Measurements from ENCODE around the gene SCAMP1. TPM values are rescaled to one million over a fixed set of nuclear protein-coding genes. Genes with fewer than 3 reads are reported as not detected.

Gene SCAMP1
- total and polyA plus RNA-seq, 2 of the 13 experiments (the other 11 are each of a cell fraction or from before 2014, with no cell fraction given), result 18.2 to 33.7 TPM

DNA sequence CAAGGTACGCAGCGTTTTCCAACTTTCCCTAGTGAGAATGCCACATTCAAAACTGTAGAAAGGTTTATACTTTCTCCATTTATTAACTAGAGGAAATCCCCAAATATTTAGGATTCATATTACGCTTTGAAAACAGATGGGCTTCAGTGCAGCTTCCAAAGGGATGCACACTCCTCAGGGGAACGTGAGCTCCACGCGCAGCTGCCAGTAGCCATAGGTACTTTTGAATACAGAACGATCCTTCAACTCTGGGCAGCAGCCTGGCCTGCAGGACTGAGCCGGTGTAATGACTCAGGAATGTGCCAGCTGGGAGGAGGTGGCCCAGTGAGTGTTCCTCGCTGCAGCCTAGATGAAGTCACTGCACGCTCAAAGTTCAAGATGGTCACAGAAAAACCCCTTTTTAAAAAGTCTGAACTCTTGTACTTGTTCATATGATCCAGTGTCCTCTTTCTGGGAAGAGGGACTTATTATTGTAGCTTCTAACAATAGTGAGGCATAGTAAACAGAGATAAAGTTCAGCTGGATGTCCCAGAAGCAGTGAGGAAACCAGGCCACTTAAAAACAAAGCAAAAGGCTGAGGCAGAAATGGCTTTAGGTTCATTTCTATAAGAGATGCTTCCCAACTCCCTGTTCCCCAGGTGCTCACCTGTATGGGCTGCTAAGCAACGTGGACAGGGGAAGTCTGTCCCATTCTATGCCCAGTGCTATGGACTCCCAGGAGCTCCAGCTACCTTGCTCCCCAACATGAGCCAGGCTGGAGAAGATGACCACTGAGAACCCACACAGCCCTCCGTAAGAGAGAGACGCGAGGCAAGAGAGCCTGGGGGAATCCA lies 158.2 kb downstream of the SCAMP1 start (continued):
- TF ChIP-seq ZBTB40 (IDR thresholded peaks at IDR 0.05), result no peak
- TF ChIP-seq ZBTB40 (CRISPR knock-in tag; IDR thresholded peaks at IDR 0.05), result no peak
- TF ChIP-seq, protein P1, sequence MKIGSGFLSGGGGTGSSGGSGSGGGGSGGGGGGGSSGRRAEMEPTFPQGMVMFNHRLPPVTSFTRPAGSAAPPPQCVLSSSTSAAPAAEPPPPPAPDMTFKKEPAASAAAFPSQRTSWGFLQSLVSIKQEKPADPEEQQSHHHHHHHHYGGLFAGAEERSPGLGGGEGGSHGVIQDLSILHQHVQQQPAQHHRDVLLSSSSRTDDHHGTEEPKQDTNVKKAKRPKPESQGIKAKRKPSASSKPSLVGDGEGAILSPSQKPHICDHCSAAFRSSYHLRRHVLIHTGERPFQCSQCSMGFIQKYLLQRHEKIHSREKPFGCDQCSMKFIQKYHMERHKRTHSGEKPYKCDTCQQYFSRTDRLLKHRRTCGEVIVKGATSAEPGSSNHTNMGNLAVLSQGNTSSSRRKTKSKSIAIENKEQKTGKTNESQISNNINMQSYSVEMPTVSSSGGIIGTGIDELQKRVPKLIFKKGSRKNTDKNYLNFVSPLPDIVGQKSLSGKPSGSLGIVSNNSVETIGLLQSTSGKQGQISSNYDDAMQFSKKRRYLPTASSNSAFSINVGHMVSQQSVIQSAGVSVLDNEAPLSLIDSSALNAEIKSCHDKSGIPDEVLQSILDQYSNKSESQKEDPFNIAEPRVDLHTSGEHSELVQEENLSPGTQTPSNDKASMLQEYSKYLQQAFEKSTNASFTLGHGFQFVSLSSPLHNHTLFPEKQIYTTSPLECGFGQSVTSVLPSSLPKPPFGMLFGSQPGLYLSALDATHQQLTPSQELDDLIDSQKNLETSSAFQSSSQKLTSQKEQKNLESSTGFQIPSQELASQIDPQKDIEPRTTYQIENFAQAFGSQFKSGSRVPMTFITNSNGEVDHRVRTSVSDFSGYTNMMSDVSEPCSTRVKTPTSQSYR (CRISPR knock-in tag; IDR thresholded peaks at IDR 0.05; ENCODE audit: borderline replicate concordance), result peak; percentile 28; the same call in 1 of the 2 replicates
- no peak for TF ChIP-seq ZNF275 (CRISPR knock-in tag; IDR thresholded peaks at IDR 0.05; ENCODE audit: borderline replicate concordance)
- TF ChIP-seq RARA (CRISPR knock-in tag; IDR thresholded peaks at IDR 0.05), result peak; percentile 87
- TF ChIP-seq HMGA1 (CRISPR knock-in tag; conservative IDR thresholded peaks at IDR 0.05), result no peak
- no peak for TF ChIP-seq HNRNPUL1 (IDR thresholded peaks at IDR 0.05; ENCODE audit: low read depth, low read length)
- TF ChIP-seq MBD4 (IDR thresholded peaks at IDR 0.05; ENCODE audit: borderline replicate concordance, low read length), result no peak
- TF ChIP-seq YY1 (IDR thresholded peaks at IDR 0.05; ENCODE audit: insufficient read depth, insufficient replicate concordance, low read depth, low read length), result no peak
- TF ChIP-seq ZNF562 (CRISPR knock-in tag; IDR thresholded peaks at IDR 0.05; ENCODE audit: borderline replicate concordance), result no peak
- peak; percentile 52; the same call in 1 of the 2 replicates for TF ChIP-seq ATF7-NPFF (CRISPR knock-in tag; IDR thresholded peaks at IDR 0.05; ENCODE audit: low read depth)
- no peak for TF ChIP-seq ZNF598 (CRISPR knock-in tag; IDR thresholded peaks at IDR 0.05; ENCODE audit: borderline replicate concordance)
- TF ChIP-seq, protein P2, sequence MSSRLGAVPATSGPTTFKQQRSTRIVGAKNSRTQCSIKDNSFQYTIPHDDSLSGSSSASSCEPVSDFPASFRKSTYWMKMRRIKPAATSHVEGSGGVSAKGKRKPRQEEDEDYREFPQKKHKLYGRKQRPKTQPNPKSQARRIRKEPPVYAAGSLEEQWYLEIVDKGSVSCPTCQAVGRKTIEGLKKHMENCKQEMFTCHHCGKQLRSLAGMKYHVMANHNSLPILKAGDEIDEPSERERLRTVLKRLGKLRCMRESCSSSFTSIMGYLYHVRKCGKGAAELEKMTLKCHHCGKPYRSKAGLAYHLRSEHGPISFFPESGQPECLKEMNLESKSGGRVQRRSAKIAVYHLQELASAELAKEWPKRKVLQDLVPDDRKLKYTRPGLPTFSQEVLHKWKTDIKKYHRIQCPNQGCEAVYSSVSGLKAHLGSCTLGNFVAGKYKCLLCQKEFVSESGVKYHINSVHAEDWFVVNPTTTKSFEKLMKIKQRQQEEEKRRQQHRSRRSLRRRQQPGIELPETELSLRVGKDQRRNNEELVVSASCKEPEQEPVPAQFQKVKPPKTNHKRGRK (CRISPR knock-in tag; IDR thresholded peaks at IDR 0.05), result no peak

All from HepG2 (cell line).